ENCODE results near the gene HECTD4.
"Not testable (repeated sequence)": the region's sequence is repeated elsewhere in the genome, so short reads cannot be mapped to it uniquely, and the experiment has no call there.

Gene HECTD4

GRCh38 chr12:112406519-112407488, 24.6 kb upstream of the HECTD4 start:
- DNase-seq = no peak

GRCh38 chr12:112401903-112402498, 19.8 kb upstream of the HECTD4 start:
- no peak for DNase-seq

GRCh38 chr12:112401054-112401453, 18.8 kb upstream of the HECTD4 start:
- no peak for DNase-seq

GRCh38 chr12:112393328-112393727, 11.1 kb upstream of the HECTD4 start:
- DNase-seq = no peak

- DNase-seq = not testable (repeated sequence)
These were observed 7.9 kb upstream of the HECTD4 start for GRCh38 chr12:112389922-112390654.

GRCh38 chr12:112389228-112389627, 7.0 kb upstream of the HECTD4 start:
- DNase-seq = no peak

GRCh38 chr12:112386726-112387125, 4.5 kb upstream of the HECTD4 start:
- DNase-seq = no peak

- DNase-seq = no peak
These were observed 635 bp upstream of the HECTD4 start for GRCh38 chr12:112382866-112383265.

- peak; percentile 51 for DNase-seq
These were observed 787 bp downstream of the HECTD4 start for GRCh38 chr12:112381406-112381882.

GRCh38 chr12:112380663-112381405, 1.4 kb downstream of the HECTD4 start:
- peak; percentile 27 for DNase-seq

GRCh38 chr12:112375105-112375504, 7.1 kb downstream of the HECTD4 start:
- DNase-seq = no peak

GRCh38 chr12:112374166-112374740, 8.0 kb downstream of the HECTD4 start:
- no peak for DNase-seq

GRCh38 chr12:112370868-112371510, 11.2 kb downstream of the HECTD4 start:
- DNase-seq = no peak

GRCh38 chr12:112370199-112370598, 12.0 kb downstream of the HECTD4 start:
- peak; percentile 18 for DNase-seq

GRCh38 chr12:112368856-112369255, 13.4 kb downstream of the HECTD4 start:
- no peak for DNase-seq

- DNase-seq = no peak
These were observed 14.3 kb downstream of the HECTD4 start for GRCh38 chr12:112367965-112368364.

- DNase-seq = no peak
These were observed 19.9 kb downstream of the HECTD4 start for GRCh38 chr12:112362310-112362709.

- no peak for DNase-seq
These were observed 21.0 kb downstream of the HECTD4 start for GRCh38 chr12:112361271-112361670.

GRCh38 chr12:112359290-112359689, 22.9 kb downstream of the HECTD4 start:
- DNase-seq = no peak

GRCh38 chr12:112357214-112357613, 25.0 kb downstream of the HECTD4 start:
- DNase-seq = no peak

- no peak for DNase-seq
These were observed 27.8 kb downstream of the HECTD4 start for GRCh38 chr12:112354399-112354798.

GRCh38 chr12:112353393-112353792, 28.8 kb downstream of the HECTD4 start:
- DNase-seq = peak; percentile 23
